Hepatocyte (in vitro differentiated cells): Measurements from ENCODE around the gene AFTPH.

Experiments
- CTCF ChIP-seq: fragments of 200-600 bp; sonication (generic); IDR thresholded peaks from 2 replicates; pipeline ENCODE4 v1.5.1; 2016; ENCODE audit warnings: antibody characterized with exemption, mild to moderate bottlenecking; ENCODE audit not compliant: poor library complexity
- EZH2 ChIP-seq: fragments of 200-600 bp; sonication (generic); IDR thresholded peaks from 2 replicates; pipeline ENCODE4 v1.6.1; 2016; ENCODE audit warnings: antibody characterized with exemption, mild to moderate bottlenecking, borderline replicate concordance

- TF ChIP-seq CTCF (no peak), EZH2 (no peak)
Measured at GRCh38 chr2:64634345-64635267, 110.5 kb downstream of the AFTPH start.
